Measurements from ENCODE around the gene SETSIP.
"Not testable (repeated sequence)": the region's sequence is repeated elsewhere in the genome, so short reads cannot be mapped to it uniquely, and the experiment has no call there.

Gene SETSIP

GRCh38 chr1:92045766-92046495 is 29.3 kb downstream of the SETSIP start:
- no peak for DNase-seq (ENCODE audit: low spot score)

DNA sequence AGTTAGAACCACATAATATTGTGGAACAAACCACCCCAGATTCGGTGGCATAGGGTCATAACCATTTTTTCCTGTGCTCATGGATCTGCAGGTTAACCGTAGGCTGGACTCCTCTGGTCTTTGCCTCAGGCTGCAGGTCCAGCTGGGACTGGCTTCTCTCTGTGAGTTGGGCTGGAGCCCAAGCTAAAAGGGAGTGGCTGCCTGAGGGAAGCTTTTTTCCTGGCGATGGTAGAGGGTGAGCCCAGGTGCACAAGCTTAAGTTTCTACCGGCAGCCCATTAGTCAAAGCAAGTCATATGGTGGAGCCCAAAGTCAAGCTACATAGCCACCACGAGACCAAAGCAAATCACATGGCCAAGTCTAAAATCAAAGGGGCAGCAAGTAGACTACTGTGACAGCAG is 31.6 kb downstream of the SETSIP start:
- no peak for DNase-seq (ENCODE audit: low spot score)

DNA sequence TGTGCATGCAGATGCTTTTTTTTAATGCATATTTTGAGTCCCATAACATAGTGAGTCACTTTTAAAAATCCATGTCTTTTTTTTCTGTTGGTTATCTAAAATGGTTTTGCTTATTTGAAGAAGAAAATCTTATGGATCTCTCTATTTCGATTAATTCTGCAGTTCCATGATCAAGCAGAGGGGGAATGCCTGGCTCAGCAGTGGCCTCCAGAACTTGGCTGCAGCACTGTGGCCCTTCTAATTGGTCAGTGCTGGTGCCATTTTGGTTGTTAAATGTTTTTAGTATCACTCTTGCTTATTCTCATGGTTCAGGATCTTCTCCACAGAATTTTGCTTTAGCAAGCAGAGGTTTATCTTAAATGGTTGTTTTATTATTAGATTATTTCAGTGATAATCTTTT is 34.2 kb downstream of the SETSIP start:
- DNase-seq (ENCODE audit: low spot score), result no peak

GRCh38 chr1:92038695-92039346 is 36.4 kb downstream of the SETSIP start:
- peak; percentile 29 for DNase-seq (ENCODE audit: low spot score)

- no peak for DNase-seq (ENCODE audit: low spot score)
These were observed 37.8 kb downstream of the SETSIP start for GRCh38 chr1:92037400-92037799.

GRCh38 chr1:92031281-92032110 is 43.7 kb downstream of the SETSIP start:
- no peak for DNase-seq (ENCODE audit: low spot score)

- DNase-seq (ENCODE audit: low spot score), result peak; percentile 24
These were observed 44.5 kb downstream of the SETSIP start for GRCh38 chr1:92030656-92031107.

DNA sequence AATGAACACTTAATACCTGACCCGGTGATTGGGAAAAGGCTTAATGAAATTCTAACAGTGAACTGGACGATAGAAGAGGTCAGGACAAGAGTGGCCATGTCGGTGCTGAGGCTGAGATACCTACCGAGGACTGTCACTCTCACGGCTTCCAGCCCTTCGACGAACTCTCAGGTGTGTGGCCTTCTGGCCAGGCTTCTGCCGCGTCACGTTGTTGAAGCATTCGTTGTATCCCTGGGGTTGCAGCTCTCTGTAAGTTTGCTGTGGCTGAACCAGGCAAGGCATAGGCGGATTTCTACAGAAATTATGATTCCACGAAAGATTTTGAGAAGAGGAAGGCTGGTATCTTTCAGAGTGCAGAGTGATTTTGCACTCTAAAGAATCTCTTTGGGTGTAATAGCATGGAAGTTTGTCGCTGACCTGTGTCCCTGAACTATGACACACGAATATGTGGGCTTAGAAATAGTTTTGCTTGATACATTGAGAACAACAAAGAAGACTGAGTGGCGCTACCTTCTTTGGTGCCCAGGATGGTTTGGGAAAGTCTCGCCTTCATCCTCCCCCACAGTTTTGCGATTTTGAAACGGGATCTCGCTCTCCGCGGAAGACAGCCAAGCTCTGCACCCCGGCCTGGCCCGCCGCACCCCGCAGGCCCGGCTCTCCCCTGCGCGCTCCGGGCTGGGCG is 45.8 kb downstream of the SETSIP start:
- DNase-seq (ENCODE audit: low spot score), result peak; percentile 32

DNA sequence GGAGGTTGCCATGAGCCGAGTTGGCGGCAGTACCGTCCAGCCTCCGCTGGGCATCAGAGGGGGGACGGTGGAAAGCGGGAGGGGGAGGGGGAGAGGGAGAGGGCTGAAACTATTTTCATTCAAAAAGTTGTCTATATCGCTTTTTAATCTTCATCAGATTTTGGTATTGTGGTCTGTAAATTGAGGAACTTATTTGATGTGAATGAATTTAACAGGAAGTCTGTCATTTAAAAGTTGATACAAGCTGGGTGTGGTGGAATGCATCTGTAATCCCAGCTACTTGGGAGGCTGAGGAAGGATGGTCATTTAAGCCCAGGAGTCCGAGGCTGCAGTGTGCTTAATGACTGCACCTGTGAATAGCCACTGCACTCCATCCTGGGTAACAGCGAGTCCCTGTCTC is 48.4 kb downstream of the SETSIP start:
- DNase-seq (ENCODE audit: low spot score), result no peak

DNA sequence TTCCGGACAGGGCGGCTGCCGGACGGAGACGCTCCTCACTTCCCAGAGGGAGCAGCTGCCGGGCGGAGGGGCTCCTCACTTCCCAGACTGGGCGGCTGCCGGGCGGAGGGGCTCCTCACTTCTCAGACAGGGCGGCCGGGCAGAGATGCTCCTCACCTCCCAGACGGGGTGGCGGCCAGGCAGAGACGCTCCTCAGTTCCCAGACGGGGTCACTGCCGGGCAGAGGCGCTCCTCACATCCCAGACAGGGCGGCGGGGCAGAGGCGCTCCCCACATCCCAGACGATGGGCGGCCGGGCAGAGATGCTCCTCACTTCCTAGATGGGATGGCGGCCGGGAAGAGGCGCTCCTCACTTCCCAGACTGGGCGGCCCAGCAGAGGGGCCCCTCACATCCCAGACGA is 49.2 kb downstream of the SETSIP start:
- not testable (repeated sequence) for DNase-seq (ENCODE audit: low spot score)
